Smooth muscle cell (in vitro differentiated cells): Measurements from ENCODE around the gene TMEM33. TPM values are rescaled to one million over a fixed set of nuclear protein-coding genes. Genes with fewer than 3 reads are reported as not detected.

Experiments used
- DNase-seq: peaks from one replicate; lab custom pipeline; 2025; ENCODE audit not compliant: unreplicated experiment; lab: John Stamatoyannopoulos, UW
- H2AFZ ChIP-seq: fragments of 200-600 bp; sonication (generic); 2 replicates; pipeline ENCODE4 v1.6.0; 2016; ENCODE audit warnings: antibody characterized with exemption, low read depth, mild to moderate bottlenecking
- H3F3A ChIP-seq: fragments of 200-600 bp; sonication (generic); 2 replicates; pipeline ENCODE4 v1.6.0; 2017; ENCODE audit warnings: antibody characterized with exemption, low read depth
- H3K27ac ChIP-seq: fragments of 200-600 bp; sonication (generic); 2 replicates; pipeline ENCODE4 v1.5.1; 2016; ENCODE audit warnings: low read depth, mild to moderate bottlenecking
- H3K27me3 ChIP-seq: fragments of 200-600 bp; sonication (generic); 2 replicates; pipeline ENCODE4 v1.6.1; 2016; ENCODE audit warnings: low read depth, mild to moderate bottlenecking
- H3K36me3 ChIP-seq: fragments of 200-600 bp; sonication (generic); 2 replicates; pipeline ENCODE4 v1.5.1; 2016; ENCODE audit warnings: low read depth
- H3K4me1 ChIP-seq: fragments of 200-600 bp; sonication (generic); 2 replicates; pipeline ENCODE4 v1.5.1; 2016; ENCODE audit warnings: low read depth
- H3K4me2 ChIP-seq: fragments of 200-600 bp; sonication (generic); 2 replicates; pipeline ENCODE4 v1.6.0; 2016; ENCODE audit warnings: mild to moderate bottlenecking
- H3K4me3 ChIP-seq: fragments of 200-600 bp; sonication (generic); 2 replicates; pipeline ENCODE4 v1.5.1; 2016; ENCODE audit warnings: mild to moderate bottlenecking
- H3K79me2 ChIP-seq: fragments of 200-600 bp; sonication (generic); 2 replicates; pipeline ENCODE4 v1.6.0; 2016; ENCODE audit warnings: low read depth, mild to moderate bottlenecking
- H3K9ac ChIP-seq: fragments of 200-600 bp; sonication (generic); 2 replicates; pipeline ENCODE4 v1.6.0; 2016; ENCODE audit warnings: low read depth
- H3K9me3 ChIP-seq: fragments of 200-600 bp; sonication (generic); replicated peaks from 2 replicates; pipeline ENCODE4 v1.5.1; 2016; ENCODE audit warnings: low read depth
- H4K20me1 ChIP-seq: fragments of 200-600 bp; sonication (generic); 2 replicates; pipeline ENCODE4 v1.6.0; 2016; ENCODE audit warnings: low read depth
- WGBS: methylation state at CpG from one replicate; pipeline ENCODE4 v1.1.7; 2016; ENCODE audit warnings: low lambda C conversion rate; 5-methylcytosine and 5-hydroxymethylcytosine counted together
- polyA plus RNA-seq: library from polyadenylated mRNA; unstranded; fragments of >200 nt; fragmentation: Nextera tagmentation; extraction: Ambion mirVana; gene quantifications from 2 replicates; pipeline ENCODE4 v1.2.1, GENCODE V29; 2016
- total RNA-seq: library from RNA; depleted of rRNA; stranded (reverse); fragments of >200 nt; gene quantifications from 2 replicates; pipeline ENCODE4 v1.2.3, GENCODE V29; 2014
- TF ChIP-seq, protein P1 (sequence below): fragments of 200-600 bp; sonication (generic); IDR thresholded peaks from 2 replicates; pipeline ENCODE4 v1.5.1; 2017; ENCODE audit warnings: borderline replicate concordance, mild to moderate bottlenecking, antibody characterized with exemption; ENCODE audit not compliant: insufficient read depth, poor library complexity, severe bottlenecking

Gene TMEM33
- total and polyA plus RNA-seq, 2 experiments from 2014 or later = 20.8 to 75.3 TPM

DNA sequence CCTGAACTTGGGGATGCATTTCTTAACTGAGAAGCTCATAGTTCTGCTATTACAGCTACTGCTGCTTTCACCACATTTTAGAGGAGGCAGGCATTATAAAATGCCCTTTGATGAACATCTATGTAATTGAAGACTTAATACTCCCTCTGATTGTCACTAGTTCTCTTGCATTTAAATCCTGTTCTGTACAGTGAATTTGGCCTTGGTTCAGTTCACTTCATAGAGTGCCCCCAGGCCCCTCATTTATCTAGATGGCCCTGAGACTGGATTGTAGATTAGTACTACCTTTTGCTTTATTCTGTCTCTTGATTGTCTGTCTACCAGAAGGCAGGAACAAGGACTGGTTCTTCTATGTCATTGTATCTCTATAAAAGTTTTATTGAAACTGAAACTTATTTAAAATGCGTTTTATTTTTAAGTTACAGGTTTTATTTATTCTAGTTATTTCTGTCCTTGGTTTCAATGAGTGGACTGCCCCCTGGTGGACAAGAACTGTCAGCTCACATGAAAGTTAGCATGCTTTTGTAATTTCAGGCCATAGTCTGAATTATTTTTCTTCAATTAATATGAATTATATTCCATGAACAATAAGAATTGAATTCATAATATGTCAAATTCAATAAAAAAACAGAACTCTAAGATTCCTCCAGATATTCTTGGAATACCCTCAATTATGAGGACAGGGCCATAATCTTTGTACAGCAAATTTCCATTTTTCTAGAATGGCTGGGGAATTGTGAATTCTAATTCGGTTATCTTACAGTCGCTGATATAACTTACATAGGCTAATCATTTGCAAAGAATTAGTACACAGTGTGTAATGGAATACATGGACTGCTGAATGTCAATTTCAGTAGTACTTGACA, 47.2 kb upstream of the TMEM33 start:
- H3K36me3 ChIP-seq = no peaks in the 10 kb centered on the region
- DNase-seq = no peak
- no peaks in the 10 kb centered on the region for H3F3A ChIP-seq
- no peaks in the 10 kb centered on the region for H3K9me3 ChIP-seq
- no peak overlapping the region for H2AFZ ChIP-seq
- H4K20me1 ChIP-seq = no peaks in the 10 kb centered on the region
- peaks cover 67% of the 10 kb centered on the region for H3K27me3 ChIP-seq
- no peak overlapping the region for H3K27ac ChIP-seq
- no peak overlapping the region for H3K9ac ChIP-seq
- H3K4me3 ChIP-seq = no peak overlapping the region
- 3% methylated on average over 3 of the region's 3 CpGs for WGBS
- H3K79me2 ChIP-seq = no peaks in the 10 kb centered on the region
- TF ChIP-seq, protein P1, sequence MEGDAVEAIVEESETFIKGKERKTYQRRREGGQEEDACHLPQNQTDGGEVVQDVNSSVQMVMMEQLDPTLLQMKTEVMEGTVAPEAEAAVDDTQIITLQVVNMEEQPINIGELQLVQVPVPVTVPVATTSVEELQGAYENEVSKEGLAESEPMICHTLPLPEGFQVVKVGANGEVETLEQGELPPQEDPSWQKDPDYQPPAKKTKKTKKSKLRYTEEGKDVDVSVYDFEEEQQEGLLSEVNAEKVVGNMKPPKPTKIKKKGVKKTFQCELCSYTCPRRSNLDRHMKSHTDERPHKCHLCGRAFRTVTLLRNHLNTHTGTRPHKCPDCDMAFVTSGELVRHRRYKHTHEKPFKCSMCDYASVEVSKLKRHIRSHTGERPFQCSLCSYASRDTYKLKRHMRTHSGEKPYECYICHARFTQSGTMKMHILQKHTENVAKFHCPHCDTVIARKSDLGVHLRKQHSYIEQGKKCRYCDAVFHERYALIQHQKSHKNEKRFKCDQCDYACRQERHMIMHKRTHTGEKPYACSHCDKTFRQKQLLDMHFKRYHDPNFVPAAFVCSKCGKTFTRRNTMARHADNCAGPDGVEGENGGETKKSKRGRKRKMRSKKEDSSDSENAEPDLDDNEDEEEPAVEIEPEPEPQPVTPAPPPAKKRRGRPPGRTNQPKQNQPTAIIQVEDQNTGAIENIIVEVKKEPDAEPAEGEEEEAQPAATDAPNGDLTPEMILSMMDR = peak; percentile 95
- no peak overlapping the region for H3K4me2 ChIP-seq
- H3K4me1 ChIP-seq = no peaks in the 10 kb centered on the region

DNA sequence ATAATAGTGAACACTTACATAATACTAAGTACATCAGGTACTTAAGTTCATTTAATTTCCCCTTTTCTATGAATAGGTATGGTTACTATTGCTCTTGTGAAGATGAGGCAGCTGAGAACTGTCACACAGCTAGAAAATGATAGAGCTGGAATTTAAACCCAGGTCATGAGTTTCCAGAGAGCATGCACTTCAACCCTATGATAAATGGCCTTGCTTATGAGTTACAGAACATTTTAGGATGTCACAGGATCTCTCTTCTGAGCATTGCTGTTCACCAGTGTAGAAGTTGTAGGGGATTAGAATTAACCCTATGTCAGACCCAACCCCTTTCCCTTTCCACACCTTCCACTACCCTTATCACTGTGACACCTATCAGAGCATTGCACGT, 46.5 kb upstream of the TMEM33 start:
- TF ChIP-seq, protein P1 = no peak
- H3K9ac ChIP-seq = no peak overlapping the region
- no peak overlapping the region for H2AFZ ChIP-seq
- H4K20me1 ChIP-seq = no peaks in the 10 kb centered on the region
- no peaks in the 10 kb centered on the region for H3K36me3 ChIP-seq
- no peak overlapping the region for H3K4me3 ChIP-seq
- no peak overlapping the region for H3K27ac ChIP-seq
- H3F3A ChIP-seq = no peaks in the 10 kb centered on the region
- H3K27me3 ChIP-seq = peaks cover 60% of the 10 kb centered on the region
- 88% methylated on average over 1 of the region's 1 CpG for WGBS
- no peaks in the 10 kb centered on the region for H3K4me1 ChIP-seq
- H3K4me2 ChIP-seq = no peak overlapping the region
- no peaks in the 10 kb centered on the region for H3K9me3 ChIP-seq
- no peak for DNase-seq
- no peaks in the 10 kb centered on the region for H3K79me2 ChIP-seq

DNA sequence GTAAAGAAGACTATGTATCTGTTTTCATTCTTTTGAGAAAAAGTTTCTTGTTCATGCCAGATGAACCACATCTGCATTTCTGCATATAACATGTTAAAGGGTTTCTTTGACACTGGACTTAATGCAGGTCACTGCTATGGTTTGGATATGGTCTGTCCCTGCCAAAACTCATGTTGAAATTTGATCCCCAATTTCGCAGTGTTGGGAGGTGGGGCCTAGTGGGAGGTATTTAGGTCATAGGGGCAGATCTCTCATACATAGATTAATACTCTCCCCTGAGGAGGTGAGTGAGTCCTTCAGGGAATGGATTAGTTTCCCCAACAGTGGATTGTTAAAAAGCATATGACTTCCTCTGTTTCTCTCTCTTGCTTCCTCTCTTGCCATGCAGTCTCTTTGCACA, 45.9 kb upstream of the TMEM33 start:
- Histone ChIP-seq H3K9me3 (no peaks in the 10 kb centered on the region), H3K9ac (no peak overlapping the region), H2AFZ (no peak overlapping the region), H3F3A (no peaks in the 10 kb centered on the region), H3K79me2 (no peaks in the 10 kb centered on the region), H3K27me3 (peaks cover 59% of the 10 kb centered on the region), H4K20me1 (no peaks in the 10 kb centered on the region), H3K36me3 (no peaks in the 10 kb centered on the region), H3K4me1 (no peaks in the 10 kb centered on the region), H3K4me2 (no peak overlapping the region), H3K4me3 (no peak overlapping the region), H3K27ac (no peak overlapping the region)
- WGBS = 38% methylated on average over 1 of the region's 1 CpG
- no peak for DNase-seq
- TF ChIP-seq, protein P1 = no peak

DNA sequence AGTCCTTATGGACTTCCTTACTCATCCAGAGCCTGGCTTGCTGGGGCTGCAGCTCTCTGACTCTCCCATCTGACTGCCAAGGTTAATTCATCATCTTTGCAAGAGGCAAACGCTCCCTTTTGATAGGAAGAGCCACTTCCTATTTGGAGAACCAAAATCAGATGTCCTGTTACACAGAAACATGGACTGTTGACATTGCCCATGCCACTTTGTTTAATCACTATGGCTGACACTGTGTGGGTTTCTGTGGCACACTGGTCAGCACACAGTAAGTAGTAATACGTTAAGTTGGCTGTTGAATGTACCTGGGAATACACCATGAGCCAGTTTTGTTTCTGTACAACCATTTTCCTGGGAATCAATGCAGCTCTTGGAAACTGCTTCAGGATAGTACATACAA, 45.1 kb upstream of the TMEM33 start:
- no peaks in the 10 kb centered on the region for H3F3A ChIP-seq
- no peak overlapping the region for H3K9ac ChIP-seq
- no peaks in the 10 kb centered on the region for H3K79me2 ChIP-seq
- no peak for DNase-seq
- no peaks in the 10 kb centered on the region for H3K4me1 ChIP-seq
- no peak overlapping the region for H2AFZ ChIP-seq
- TF ChIP-seq, protein P1 = no peak
- WGBS = 80% methylated on average over 2 of the region's 2 CpGs
- H4K20me1 ChIP-seq = no peaks in the 10 kb centered on the region
- no peak overlapping the region for H3K4me2 ChIP-seq
- no peak overlapping the region for H3K27ac ChIP-seq
- H3K9me3 ChIP-seq = no peaks in the 10 kb centered on the region
- peaks cover 51% of the 10 kb centered on the region for H3K27me3 ChIP-seq
- H3K36me3 ChIP-seq = no peaks in the 10 kb centered on the region
- H3K4me3 ChIP-seq = no peak overlapping the region
